DMS 273 (cell line): ENCODE results near the gene IRAK4.
"Not testable (repeated sequence)": the region's sequence is repeated elsewhere in the genome, so short reads cannot be mapped to it uniquely, and the experiment has no call there.

ENCODE experiments used
- DNase-seq: peaks from one replicate; lab custom pipeline; 2025; ENCODE audit not compliant: unreplicated experiment; lab: John Stamatoyannopoulos, UW

Gene IRAK4

DNA sequence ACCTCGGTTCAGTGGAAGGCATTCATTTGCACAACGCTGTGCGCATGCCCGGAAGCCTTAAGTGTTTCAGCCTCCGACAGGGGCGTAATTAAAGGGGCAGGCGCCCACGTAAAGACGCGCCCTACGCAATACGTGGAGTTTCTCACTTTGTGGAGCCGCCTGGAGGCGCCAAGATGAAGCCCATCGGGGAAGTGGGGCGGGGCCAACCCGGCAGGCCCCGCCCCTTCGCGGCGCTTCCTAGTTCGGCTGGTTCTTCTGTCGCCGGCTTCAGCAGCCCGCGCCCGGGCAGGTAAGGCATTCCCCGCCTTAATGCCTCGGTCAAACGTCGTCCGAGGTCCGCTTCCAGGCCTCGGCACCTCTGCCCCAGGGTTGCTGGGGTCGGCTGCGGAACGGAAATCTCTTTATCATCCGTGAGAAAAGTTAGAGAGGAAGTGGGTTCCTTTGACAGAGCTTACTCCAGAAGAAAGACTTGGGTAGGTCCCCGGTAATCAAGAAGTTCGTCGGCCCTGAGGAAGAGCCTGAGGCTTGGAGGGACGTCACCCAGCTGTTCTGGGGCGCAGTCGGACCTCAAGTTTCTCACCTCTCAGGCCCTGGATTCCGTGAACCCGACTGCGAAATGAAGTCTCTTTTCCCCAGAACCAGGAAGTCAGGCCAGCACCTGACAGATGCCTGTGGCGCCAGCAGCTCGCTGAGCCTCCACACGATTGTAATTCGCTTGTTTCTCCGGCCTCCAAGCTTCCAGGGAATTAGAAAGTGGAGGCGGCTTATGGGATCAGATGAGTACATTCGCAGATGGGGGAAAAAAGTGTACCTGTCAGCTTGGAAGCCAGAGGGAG lies at the start of gene IRAK4, which contains the start of gene PUS7L:
IRAK4 (plus strand) TSS at position 224 of the 836 bp plus-strand sequence. CDS start 9,161 bp downstream, outside the sequence.
PUS7L (minus strand) TSS at position 63 of the 836 bp plus-strand sequence. CDS start 3,545 bp downstream, outside the sequence.
- DNase-seq: peak; percentile 98

DNA sequence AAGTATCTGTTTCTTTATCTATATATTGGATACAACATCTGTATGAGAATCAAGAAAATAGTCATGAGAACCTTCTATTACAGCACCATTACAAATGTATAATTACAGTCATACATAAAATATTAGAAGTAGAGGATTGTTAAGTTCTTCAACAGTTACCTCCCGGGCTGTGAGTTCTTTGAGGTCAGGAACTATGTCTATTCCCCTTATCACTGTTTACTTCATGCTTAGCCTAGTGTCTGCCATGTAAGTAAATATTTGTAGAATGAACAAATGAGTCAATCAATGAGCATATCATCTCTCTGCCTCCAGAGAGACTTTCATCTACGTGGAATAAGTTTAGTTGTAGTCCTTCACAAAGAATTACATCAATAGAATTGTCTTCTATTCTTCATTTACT lies 47.4 kb upstream of the IRAK4 start:
- no peak for DNase-seq

DNA sequence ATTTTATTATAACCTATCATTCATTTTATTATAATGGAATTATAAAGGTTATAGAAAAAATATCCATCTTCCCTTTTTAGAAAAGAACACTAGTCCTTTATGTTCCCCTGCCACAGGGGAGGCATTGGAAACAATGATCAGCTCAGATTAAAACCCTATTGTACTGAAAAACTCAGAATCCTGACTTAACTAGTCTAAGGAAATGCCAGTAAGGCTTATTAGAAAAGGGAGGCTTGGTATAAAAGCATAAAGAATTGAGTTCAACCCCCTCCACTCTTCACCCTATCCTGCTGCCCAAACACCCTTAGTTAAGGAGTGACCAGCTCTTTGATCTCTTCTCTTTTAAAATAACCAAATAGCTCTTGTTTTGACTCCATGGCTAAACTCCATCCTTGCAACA lies 36.1 kb upstream of the IRAK4 start:
- DNase-seq: no peak

DNA sequence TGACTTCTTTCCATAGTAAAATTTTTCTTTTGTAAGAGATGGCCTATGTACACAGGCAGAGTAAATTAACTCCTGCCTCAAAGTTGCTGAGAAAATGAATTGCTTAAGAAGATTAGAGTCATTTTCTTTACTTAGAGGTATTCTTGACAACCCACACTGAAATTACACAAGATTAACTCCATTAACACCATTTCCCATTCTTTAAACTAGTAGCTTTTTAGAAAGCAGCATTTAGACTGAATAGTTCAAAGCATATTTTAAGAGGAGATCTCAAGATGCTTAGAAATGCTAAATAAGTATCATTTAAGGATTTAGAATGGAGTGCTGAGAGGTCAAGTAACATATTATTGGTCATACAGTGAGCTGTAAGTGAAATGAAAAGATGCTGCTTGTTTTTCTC lies 35.6 kb upstream of the IRAK4 start:
- no peak for DNase-seq

- DNase-seq: peak; percentile 20
Measured at GRCh38 chr12:43728117-43728516, 30.6 kb upstream of the IRAK4 start.

- DNase-seq: no peak
Measured at GRCh38 chr12:43728698-43729097, 30.1 kb upstream of the IRAK4 start.

DNA sequence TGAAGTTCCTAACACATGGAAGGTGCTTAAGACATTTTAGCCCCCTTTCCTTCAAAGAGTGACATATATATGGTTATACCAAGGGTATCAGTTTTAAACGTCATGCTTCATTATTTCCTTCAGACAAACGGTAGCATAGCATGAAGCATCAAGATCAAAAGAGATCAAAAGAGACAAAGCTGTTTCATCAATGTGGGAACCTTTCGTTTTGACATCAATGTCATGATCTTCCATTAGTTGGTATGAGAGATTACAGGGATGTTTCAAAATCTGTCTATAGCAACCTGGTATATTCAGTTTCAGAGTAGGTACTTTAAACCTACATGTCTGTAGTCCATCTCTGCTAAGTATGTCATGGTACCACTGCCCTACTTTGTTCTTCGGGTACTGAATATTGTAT lies 28.5 kb upstream of the IRAK4 start:
- DNase-seq: no peak

- no peak for DNase-seq
Measured at GRCh38 chr12:43733687-43734086, 25.1 kb upstream of the IRAK4 start.

GRCh38 chr12:43736927-43737440 lies 21.8 kb upstream of the IRAK4 start:
- no peak for DNase-seq

DNA sequence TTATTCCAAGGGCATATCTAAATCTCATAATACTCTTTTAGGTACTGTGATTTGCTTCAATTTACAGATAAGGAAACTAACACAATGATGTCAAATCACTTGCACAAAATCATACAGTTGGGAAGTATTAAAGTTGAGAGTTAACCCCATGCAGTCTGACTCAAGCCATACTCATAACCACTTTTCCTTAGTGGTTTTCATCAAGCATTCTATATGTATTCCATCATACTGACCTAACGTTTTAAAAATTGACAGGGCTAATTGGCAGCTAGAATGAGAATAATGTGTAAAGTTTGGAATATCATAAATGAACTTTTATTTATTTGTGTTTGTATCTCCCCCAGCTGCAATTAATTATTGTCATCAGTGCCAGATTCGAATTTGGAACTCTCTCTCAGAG lies 21.1 kb upstream of the IRAK4 start:
- no peak for DNase-seq

DNA sequence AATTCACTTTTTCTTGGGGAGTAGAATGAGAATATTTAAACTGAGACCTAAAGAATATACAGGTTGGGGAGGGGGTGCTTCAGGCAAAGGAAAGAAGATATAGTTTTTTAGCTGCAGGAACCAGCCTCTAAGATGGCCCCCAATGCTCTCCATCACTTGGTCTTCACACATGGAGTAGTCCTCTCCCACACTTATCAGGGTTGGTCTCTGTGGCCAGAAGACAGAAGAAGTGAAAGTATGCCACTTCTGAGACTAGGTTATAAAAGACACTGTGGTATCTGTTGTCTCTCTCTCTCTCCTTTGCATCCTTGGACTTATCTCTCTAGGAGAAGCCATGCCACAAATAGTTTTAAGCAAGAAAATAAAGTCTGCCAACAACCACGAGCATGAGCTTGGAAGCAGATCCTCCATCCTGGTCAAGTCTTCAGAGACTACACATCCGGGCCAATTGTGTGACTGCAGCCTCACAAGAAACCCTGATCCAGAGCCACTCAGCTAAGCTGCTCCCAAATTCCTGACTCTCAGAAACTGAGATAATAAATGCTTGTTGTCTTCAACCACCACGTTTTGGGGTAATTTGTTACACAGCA lies 18.1 kb upstream of the IRAK4 start:
- DNase-seq: no peak

DNA sequence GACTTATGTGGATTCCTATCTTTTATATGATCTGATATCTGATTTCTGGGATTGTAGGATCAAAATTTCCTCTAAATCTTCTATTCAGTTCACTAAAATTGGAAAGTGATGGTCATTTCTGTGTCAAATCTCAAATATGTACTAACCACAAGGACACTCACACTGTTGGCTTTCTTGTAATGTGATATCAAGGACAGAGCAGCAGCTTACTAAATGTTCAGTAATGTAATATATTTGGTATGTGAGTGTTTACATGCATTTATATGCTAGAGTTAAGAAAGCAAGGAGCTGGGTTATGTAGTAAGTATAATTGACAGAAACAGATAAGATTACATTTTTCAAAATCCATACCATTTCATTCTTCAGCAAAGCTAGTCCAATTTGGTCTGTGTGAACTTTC lies 16.6 kb upstream of the IRAK4 start:
- no peak for DNase-seq

- DNase-seq: no peak
Measured at GRCh38 chr12:43744826-43745225, 13.9 kb upstream of the IRAK4 start.

- DNase-seq: peak; percentile 1
Measured at GRCh38 chr12:43749016-43749415, 9.7 kb upstream of the IRAK4 start.

DNA sequence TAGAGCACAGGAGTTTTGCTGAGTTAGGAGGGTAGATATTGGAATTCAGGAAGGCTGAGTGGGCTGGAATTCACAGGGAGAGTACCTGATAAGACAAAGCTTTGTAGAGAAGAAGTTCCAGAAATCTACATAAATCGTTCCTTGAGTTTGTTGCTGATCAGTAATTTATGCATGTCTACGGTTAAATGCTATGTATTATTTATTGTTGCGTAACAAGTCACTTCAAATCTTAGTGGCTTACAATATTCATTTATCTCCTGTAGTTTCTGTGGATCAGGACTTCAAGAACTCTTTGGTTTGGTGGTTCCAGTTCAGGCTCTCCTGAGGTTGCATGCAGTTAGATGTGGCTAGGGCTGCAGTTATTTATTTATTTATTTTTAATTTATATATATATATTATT lies 7.9 kb upstream of the IRAK4 start:
- DNase-seq: no peak

GRCh38 chr12:43751360-43751759 lies 7.4 kb upstream of the IRAK4 start:
- DNase-seq: not testable (repeated sequence)

DNA sequence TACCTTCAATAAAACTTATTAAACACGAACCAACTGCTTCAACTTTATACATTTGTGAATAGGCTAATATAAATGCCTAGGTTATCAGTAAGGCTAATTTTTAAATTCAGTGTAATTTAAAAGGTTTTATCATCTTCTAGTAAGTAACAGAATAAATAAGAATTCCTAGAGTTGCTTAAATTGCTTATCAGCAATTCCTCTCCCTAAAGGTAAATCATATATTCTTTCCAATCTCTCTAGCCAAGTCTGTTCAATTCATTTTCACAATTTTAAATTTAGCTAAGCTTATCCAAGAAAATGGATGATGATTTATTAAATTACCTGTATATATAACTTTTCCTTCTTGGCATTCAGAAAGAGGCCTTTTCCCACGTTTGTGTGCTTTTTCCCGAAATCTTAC lies 4.7 kb upstream of the IRAK4 start:
- no peak for DNase-seq

- DNase-seq: peak; percentile 48
Measured at GRCh38 chr12:43758247-43758727, 464 bp upstream of the IRAK4 start.

DNA sequence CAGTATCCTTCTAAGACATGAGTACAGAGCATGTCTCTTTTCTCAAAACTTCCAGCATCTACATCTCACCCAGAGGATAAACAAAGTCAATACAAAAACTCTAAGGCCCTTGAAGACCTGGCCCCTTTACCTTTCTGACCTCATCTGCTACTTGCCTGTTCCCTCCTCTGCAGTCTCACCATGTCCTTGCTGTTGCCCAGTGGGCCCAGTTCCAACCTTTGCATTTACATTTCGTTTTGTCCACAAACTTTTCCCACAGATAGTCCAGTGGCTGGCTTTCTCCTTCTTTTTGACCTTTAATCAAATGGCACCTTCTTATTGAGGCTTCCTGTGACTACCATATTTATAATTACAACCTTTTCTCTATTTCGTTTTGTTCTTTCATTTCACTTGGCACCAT lies 1.6 kb downstream of the IRAK4 start:
- no peak for DNase-seq

DNA sequence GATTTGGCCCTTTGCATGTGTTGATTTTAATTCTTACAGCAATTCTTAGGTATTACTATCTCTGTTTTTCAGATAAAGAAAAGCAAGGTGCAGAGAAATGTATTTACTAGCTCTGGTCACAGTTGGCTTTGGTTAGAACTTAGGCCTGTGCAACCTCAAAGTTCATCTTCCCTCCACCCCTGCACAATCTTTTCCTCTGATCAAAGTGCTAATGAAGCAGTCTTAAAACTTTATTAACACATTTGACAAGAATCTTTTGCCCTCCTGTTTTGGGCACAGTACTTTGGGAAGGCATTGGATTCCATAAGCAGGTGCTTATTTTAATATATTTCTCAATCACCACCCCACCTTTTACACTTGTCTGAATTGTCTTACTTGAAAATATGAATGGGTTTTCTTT lies 2.7 kb downstream of the IRAK4 start:
- no peak for DNase-seq

DNA sequence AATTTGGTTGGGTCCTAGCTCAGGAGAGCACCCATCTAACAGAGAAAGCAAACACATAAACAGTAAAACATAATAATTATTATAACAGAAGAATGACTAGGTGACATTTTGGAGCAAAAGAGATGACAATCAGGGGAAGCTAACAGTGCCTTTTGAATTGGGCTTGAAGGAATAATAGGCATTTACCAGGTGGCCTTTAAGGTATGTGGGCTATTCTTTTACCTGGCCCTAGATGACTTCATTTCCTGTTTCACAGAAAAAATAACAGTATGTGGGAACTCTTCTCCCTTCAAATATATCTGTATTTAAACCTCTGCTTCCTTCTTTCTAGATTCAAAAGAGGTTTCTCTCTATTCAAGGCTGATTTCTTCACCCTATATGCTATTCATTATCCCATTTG lies 3.8 kb downstream of the IRAK4 start:
- DNase-seq: no peak

DNA sequence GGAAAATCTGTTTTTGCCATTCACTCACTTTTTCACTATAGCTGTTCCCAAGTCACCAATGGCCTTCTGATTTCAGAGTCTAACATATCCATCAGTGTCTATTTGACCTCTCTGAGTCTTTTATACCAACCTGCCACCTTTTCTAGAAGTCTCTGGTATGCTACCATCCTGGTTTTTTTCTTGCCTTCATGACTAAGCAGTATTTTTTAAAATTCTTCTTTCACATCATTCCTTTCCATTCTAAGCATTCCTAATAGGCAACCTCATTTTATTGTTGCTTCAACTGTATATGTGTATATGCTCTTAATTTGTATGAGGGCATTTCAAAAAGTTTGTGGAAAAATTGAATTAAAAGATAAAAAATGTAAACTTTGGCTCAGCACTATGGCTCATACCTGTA lies 5.0 kb downstream of the IRAK4 start:
- DNase-seq: no peak
